Measurements from ENCODE around the gene WDFY1. TPM values are rescaled to one million over a fixed set of nuclear protein-coding genes. Genes with fewer than 3 reads are reported as not detected.

WDFY1 gene
- total and polyA plus RNA-seq, 2 donors (not counting 3 experiments of a cell fraction or from before 2014, with no cell fraction given) = 54.7 to 68.7 TPM

DNA sequence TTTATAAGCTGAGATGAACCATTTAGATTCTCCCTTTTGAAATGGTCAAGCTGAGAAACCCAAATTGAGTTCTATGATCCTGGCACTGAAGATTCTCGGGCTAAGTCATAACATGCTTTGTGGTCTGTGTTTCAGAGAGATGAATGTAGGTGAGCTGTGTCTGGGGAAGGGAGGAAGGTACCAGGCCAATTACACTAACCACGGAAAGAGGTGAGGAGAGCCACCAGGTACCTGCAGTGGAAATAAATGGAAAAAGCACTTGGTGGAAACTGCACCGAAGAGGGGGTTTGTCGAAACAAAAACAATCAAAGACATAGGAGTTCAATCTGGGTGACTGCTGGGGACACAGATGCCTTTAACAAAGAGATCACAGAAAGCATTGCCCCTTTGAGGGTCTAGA, 11.2 kb upstream of the WDFY1 start:
- ChIA-PET CTCF (no interaction called here), POLR2A (no interaction called here)
- no TSS peak for BruUV-seq (replicated peaks)
- H2AFZ ChIP-seq (ENCODE audit: low read depth, low read length) = no peak overlapping the region
- H3K9me1 ChIP-seq (replicated peaks; ENCODE audit: control insufficient read depth, extremely low read depth, insufficient read depth, low read length) = no peaks in the 10 kb centered on the region
- no peaks in the 10 kb centered on the region for H3K27me3 ChIP-seq (ENCODE audit: control insufficient read depth in 2 of 2, insufficient read depth in 2 of 2, low read length in 2 of 2)
- intact Hi-C loops (cut with micrococcal nuclease) = loop anchor here (5.0 to 10.0 kb wide), 2 partner anchors 186 to 231 kb away; no protein-coding TSS in a partner anchor
- no peaks in the 10 kb centered on the region for H3K9me3 ChIP-seq (replicated peaks; ENCODE audit: control insufficient read depth, insufficient read depth, low read length)
- H4K20me1 ChIP-seq (replicated peaks; ENCODE audit: control insufficient read depth, extremely low read depth, insufficient read depth, low read length) = no peaks in the 10 kb centered on the region
- dilution Hi-C loops (cut with MboI; ENCODE audit: extremely low pct_ligation_motif_present, low sequenced_read_pairs) = no loop called here
- no peak overlapping the region for H3K4me3 ChIP-seq (replicated peaks in 1 of 3; ENCODE audit: insufficient read depth in 1 of 3, low read depth in 1 of 3, low read length in 3 of 3)
- H3K27ac ChIP-seq (ENCODE audit: insufficient read depth, low read depth, low read length) = no peak overlapping the region
- DNase-seq (ENCODE audit: low read depth, low spot score) (no peak), FAIRE-seq (no peak)
- peak overlapping the region; percentile 84 for H3K4me2 ChIP-seq (ENCODE audit: insufficient read depth, low read length)
- H3K4me1 ChIP-seq (ENCODE audit: control insufficient read depth, extremely low read depth, insufficient read depth, low read length) = peaks cover 38% of the 10 kb centered on the region
- H3K36me3 ChIP-seq (ENCODE audit: control insufficient read depth in 2 of 2, extremely low read depth in 1 of 2, insufficient read depth in 2 of 2, low read length in 2 of 2) = peaks cover 6 to 8% of the 10 kb centered on the region in 2 experiments
- H3K79me2 ChIP-seq (ENCODE audit: control insufficient read depth, insufficient read depth, low read length) = peaks cover 40% of the 10 kb centered on the region
- TF ChIP-seq, protein P1, sequence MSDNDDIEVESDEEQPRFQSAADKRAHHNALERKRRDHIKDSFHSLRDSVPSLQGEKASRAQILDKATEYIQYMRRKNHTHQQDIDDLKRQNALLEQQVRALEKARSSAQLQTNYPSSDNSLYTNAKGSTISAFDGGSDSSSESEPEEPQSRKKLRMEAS (IDR thresholded peaks at IDR 0.05; ENCODE audit: insufficient read depth, insufficient read length) = no peak
- TF ChIP-seq GATA2 (IDR thresholded peaks at IDR 0.05; ENCODE audit: insufficient read depth, insufficient read length, low read depth, low read length) = no peak
- no peak for TF ChIP-seq EZH2 (IDR thresholded peaks at IDR 0.05; ENCODE audit: borderline replicate concordance, low read depth, low read length, severe bottlenecking)
- no peak for TF ChIP-seq POLR2AphosphoS5 (IDR thresholded peaks at IDR 0.05; ENCODE audit: insufficient read depth, low read depth, low read length)
- H3K9ac ChIP-seq (replicated peaks; ENCODE audit: extremely low read depth, insufficient read depth, low read length) = no peak overlapping the region

DNA sequence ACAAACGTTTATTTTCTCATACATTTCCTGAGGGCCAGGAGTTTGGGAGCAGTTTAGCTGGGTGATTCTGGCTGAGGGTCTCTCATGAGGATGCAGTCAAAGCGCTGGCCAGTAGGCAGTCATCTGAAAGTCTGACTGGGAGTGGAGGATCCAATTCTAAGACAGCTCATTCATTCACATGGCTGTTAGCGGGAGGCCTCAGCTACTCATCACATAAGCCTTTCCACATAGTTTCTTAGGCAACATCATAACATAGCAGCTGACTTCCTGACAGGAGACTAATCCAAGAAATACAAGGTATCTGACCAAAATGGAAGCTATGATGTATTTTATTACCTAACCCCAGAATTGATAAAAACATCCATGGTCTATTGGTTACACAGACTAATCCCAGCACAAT, 9.3 kb upstream of the WDFY1 start:
- peak; percentile 24 for DNase-seq (ENCODE audit: low read depth, low spot score)
- H4K20me1 ChIP-seq (replicated peaks; ENCODE audit: control insufficient read depth, extremely low read depth, insufficient read depth, low read length) = no peaks in the 10 kb centered on the region

More for the DNA sequence above, 9.3 kb upstream of the WDFY1 start:
- H3K4me1 ChIP-seq (ENCODE audit: control insufficient read depth, extremely low read depth, insufficient read depth, low read length) = peaks cover 20% of the 10 kb centered on the region
- H3K4me3 ChIP-seq (replicated peaks in 1 of 3; ENCODE audit: insufficient read depth in 1 of 3, low read depth in 1 of 3, low read length in 3 of 3) = no peak overlapping the region
- no peak overlapping the region for H3K27ac ChIP-seq (ENCODE audit: insufficient read depth, low read depth, low read length)
- CTCF ChIA-PET = interaction anchor here (1.2 to 1.7 kb wide), 2 partner anchors 16 to 31 kb away, joined by 4 to 6 read pairs; no protein-coding TSS in a partner anchor
- H3K9me1 ChIP-seq (replicated peaks; ENCODE audit: control insufficient read depth, extremely low read depth, insufficient read depth, low read length) = no peaks in the 10 kb centered on the region
- H2AFZ ChIP-seq (ENCODE audit: low read depth, low read length) = no peak overlapping the region
- H3K9me3 ChIP-seq (replicated peaks; ENCODE audit: control insufficient read depth, insufficient read depth, low read length) = no peaks in the 10 kb centered on the region
- intact Hi-C loops (cut with micrococcal nuclease) (loop anchor here (10.0 kb wide), 1 partner anchor 230 kb away; no protein-coding TSS in a partner anchor), dilution Hi-C loops (cut with MboI; ENCODE audit: extremely low pct_ligation_motif_present, low sequenced_read_pairs) (no loop called here)
- no peak overlapping the region for H3K4me2 ChIP-seq (ENCODE audit: insufficient read depth, low read length)
- no peak for FAIRE-seq
- no peak overlapping the region for H3K9ac ChIP-seq (replicated peaks; ENCODE audit: extremely low read depth, insufficient read depth, low read length)
- H3K27me3 ChIP-seq (ENCODE audit: control insufficient read depth in 2 of 2, insufficient read depth in 2 of 2, low read length in 2 of 2) = no peaks in the 10 kb centered on the region
- peaks cover 21% of the 10 kb centered on the region for H3K79me2 ChIP-seq (ENCODE audit: control insufficient read depth, insufficient read depth, low read length)
- POLR2A ChIA-PET = no interaction called here
- H3K36me3 ChIP-seq (ENCODE audit: control insufficient read depth in 2 of 2, extremely low read depth in 1 of 2, insufficient read depth in 2 of 2, low read length in 2 of 2) = no peaks in the 10 kb centered on the region
- BruUV-seq (replicated peaks) = no TSS peak
- TF ChIP-seq POLR2A (IDR thresholded peaks at IDR 0.05; ENCODE audit: low read depth, low read length) (no peak), MYC (IDR thresholded peaks at IDR 0.05; ENCODE audit: low read depth, low read length) (no peak)

Measured in endothelial cell of umbilical vein (primary cell).